ENCODE results near the gene ZPBP2. TPM values are rescaled to one million over a fixed set of nuclear protein-coding genes. Genes with fewer than 3 reads are reported as not detected.

Gene ZPBP2
- total RNA-seq, 1 experiment from 2014 or later = not detected

GRCh38 chr17:39903158-39903884 lies 35.3 kb downstream of the ZPBP2 start:
- no peaks in the 10 kb centered on the region for H3K9me3 Mint-ChIP-seq

More at GRCh38 chr17:39903158-39903884, 35.3 kb downstream of the ZPBP2 start:
- no peak overlapping the region for H4K5ac ChIP-seq (ENCODE audit: insufficient read length, low read depth, low read length)
- H4K8ac ChIP-seq (replicated peaks; ENCODE audit: insufficient read length, low read depth, low read length) = no peak overlapping the region
- no peaks in the 10 kb centered on the region for H3K27me3 Mint-ChIP-seq (ENCODE audit: low read depth)
- no peaks in the 10 kb centered on the region for H3K23me2 ChIP-seq (ENCODE audit: insufficient read length, low read depth, low read length, poor library complexity, severe bottlenecking)
- no peak overlapping the region for H2BK15ac ChIP-seq (ENCODE audit: low read depth, low read length)
- H3K79me2 ChIP-seq (ENCODE audit: insufficient read depth, low read length) = no peaks in the 10 kb centered on the region
- H4K20me1 ChIP-seq (ENCODE audit: control insufficient read depth, insufficient read depth, insufficient read length) = no peaks in the 10 kb centered on the region
- H2BK12ac ChIP-seq (ENCODE audit: insufficient read length, low read depth, low read length) = no peak overlapping the region
- no peak overlapping the region for H3K14ac ChIP-seq (ENCODE audit: insufficient read depth, low read length)
- no peak overlapping the region for H3K23ac ChIP-seq (ENCODE audit: insufficient read length, low read depth, low read length)
- no peaks in the 10 kb centered on the region for H3K4me1 ChIP-seq (ENCODE audit: insufficient read depth, low read length)
- H3K27me3 ChIP-seq (ENCODE audit: insufficient read depth, low read length) = no peaks in the 10 kb centered on the region
- no peak overlapping the region for H3K27ac ChIP-seq (ENCODE audit: insufficient read length, low read depth, low read length)
- TF ChIP-seq, protein P1, sequence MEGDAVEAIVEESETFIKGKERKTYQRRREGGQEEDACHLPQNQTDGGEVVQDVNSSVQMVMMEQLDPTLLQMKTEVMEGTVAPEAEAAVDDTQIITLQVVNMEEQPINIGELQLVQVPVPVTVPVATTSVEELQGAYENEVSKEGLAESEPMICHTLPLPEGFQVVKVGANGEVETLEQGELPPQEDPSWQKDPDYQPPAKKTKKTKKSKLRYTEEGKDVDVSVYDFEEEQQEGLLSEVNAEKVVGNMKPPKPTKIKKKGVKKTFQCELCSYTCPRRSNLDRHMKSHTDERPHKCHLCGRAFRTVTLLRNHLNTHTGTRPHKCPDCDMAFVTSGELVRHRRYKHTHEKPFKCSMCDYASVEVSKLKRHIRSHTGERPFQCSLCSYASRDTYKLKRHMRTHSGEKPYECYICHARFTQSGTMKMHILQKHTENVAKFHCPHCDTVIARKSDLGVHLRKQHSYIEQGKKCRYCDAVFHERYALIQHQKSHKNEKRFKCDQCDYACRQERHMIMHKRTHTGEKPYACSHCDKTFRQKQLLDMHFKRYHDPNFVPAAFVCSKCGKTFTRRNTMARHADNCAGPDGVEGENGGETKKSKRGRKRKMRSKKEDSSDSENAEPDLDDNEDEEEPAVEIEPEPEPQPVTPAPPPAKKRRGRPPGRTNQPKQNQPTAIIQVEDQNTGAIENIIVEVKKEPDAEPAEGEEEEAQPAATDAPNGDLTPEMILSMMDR (conservative IDR thresholded peaks at IDR 0.05) = no peak
- H2AK5ac ChIP-seq (ENCODE audit: insufficient read length, low read length) = no peak overlapping the region
- H3T11ph ChIP-seq (ENCODE audit: low read length) = no peak overlapping the region
- no peak overlapping the region for H3K4me3 Mint-ChIP-seq
- no peak for DNase-seq
- no peaks in the 10 kb centered on the region for H3K9me3 ChIP-seq (ENCODE audit: control insufficient read depth, low read depth, low read length)
- H3K4ac ChIP-seq (ENCODE audit: low read depth, low read length) = no peak overlapping the region
- H3K9ac ChIP-seq (ENCODE audit: extremely low read depth, insufficient read length, low read length) = no peak overlapping the region
- peaks cover 0 to 4% (median 2%) of the 10 kb centered on the region in 3 experiments; a peak in 3 of 7 replicates for H3K36me3 Mint-ChIP-seq (ENCODE audit: insufficient read depth in 1 of 3, low read depth in 3 of 3)
- no peak overlapping the region for H3K56ac ChIP-seq (ENCODE audit: insufficient read length, low read depth, low read length)
- no peak overlapping the region for H3K27ac Mint-ChIP-seq
- no peak overlapping the region for H2AFZ ChIP-seq (ENCODE audit: low read length)
- no peak overlapping the region for H2BK20ac ChIP-seq (ENCODE audit: low read depth, low read length, poor library complexity, severe bottlenecking)
- no peak overlapping the region for H3K4me2 ChIP-seq (ENCODE audit: insufficient read depth, insufficient read length, low read length)
- H3K79me1 ChIP-seq (ENCODE audit: insufficient read depth, low read depth, low read length, poor library complexity, severe bottlenecking) = no peaks in the 10 kb centered on the region
- no peaks in the 10 kb centered on the region for H3K4me1 Mint-ChIP-seq
- H2BK120ac ChIP-seq (ENCODE audit: low read depth, low read length, poor library complexity, severe bottlenecking) = no peak overlapping the region
- no peak overlapping the region for H3K18ac ChIP-seq (ENCODE audit: insufficient read length, low read depth, low read length)
- no peak overlapping the region for H4K91ac ChIP-seq (ENCODE audit: insufficient read length, low read depth, low read length)
- H2BK5ac ChIP-seq (ENCODE audit: insufficient read length, low read length) = no peak overlapping the region
- WGBS (ENCODE audit: extremely low coverage, insufficient read length, low lambda C conversion rate) = no CpG with 5 or more reads among the region's 4 CpGs

Measured in H9 (cell line).